WI38 (cell line): Measurements from ENCODE around the gene SPON1.
"Not testable (repeated sequence)": the region's sequence is repeated elsewhere in the genome, so short reads cannot be mapped to it uniquely, and the experiment has no call there.

Source experiments
- H3K4me3 ChIP-seq: 2 replicates; pipeline ENCODE4 v1.5.1; 2011; ENCODE audit warnings: low read depth, mild to moderate bottlenecking, control low read depth, low read length
- TF ChIP-seq, protein P1 (sequence below): IDR thresholded peaks from 2 replicates; pipeline ENCODE4 v1.5.1; 2012; ENCODE audit warnings: low read depth, mild to moderate bottlenecking, control low read depth, low read length

The SPON1 gene

DNA sequence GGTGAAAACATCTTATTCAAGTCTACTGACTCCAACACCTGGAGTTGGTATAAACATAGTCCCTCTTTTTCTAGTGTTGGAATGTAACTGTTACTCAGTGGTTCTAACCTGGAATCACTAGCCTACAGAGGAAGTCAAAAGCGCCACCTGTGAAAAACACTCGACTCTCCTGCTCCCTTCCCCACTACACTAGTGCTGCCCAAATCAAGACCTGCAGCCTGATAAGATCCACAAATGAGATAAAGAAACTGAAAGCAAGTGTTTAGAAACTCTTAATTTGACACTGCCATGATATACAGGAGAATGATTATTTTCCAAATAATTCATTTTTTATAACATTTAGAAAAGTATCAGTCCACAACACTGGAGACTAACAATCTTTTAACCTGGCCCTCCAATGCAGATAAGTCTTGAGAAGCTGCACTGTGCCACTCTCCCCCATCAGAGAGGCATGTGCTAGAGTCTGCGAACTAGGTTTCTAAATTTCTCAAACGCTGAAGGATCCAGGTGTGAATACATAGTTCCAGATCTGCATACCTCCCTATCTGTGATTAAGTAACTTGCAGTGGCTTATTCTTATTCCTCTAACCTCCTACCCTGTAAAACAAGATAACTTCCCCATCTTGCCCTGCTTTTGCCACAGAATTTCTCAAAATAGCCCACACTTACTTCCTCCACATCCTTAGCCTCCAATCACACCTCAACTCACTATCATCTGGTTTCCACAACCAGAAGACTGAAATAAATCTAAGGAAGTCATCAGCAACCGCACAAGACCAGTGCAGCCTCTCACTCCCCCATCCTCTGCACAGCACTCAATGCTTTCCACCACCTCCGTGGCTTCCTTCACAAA, 308.4 kb downstream of the SPON1 start:
- TF ChIP-seq, protein P1, sequence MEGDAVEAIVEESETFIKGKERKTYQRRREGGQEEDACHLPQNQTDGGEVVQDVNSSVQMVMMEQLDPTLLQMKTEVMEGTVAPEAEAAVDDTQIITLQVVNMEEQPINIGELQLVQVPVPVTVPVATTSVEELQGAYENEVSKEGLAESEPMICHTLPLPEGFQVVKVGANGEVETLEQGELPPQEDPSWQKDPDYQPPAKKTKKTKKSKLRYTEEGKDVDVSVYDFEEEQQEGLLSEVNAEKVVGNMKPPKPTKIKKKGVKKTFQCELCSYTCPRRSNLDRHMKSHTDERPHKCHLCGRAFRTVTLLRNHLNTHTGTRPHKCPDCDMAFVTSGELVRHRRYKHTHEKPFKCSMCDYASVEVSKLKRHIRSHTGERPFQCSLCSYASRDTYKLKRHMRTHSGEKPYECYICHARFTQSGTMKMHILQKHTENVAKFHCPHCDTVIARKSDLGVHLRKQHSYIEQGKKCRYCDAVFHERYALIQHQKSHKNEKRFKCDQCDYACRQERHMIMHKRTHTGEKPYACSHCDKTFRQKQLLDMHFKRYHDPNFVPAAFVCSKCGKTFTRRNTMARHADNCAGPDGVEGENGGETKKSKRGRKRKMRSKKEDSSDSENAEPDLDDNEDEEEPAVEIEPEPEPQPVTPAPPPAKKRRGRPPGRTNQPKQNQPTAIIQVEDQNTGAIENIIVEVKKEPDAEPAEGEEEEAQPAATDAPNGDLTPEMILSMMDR, result no peak
- no peak overlapping the region for H3K4me3 ChIP-seq

- H3K4me3 ChIP-seq, result no peak overlapping the region
- TF ChIP-seq, protein P1, result no peak
Observed at GRCh38 chr11:14273895-14274294, 311.4 kb downstream of the SPON1 start.

DNA sequence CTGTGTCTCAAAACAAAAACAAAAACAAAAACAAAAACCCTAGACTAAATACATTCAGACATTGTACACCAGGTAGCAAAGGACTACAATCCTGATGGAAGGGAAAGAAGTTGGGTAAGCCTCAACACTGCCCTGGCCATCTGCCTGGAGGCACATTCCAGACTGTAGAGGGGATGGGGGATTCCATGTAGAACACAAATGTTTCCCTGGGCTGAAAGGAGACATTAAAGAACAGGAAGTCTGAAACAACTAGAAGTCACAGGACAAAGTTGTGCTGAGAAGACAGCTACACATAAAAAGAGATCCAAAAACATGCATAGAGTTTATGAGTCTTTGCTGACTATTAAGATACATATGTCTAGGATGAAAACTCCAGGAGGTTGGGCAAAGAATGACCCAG, 312.6 kb downstream of the SPON1 start:
- TF ChIP-seq, protein P1, result no peak
- H3K4me3 ChIP-seq, result no peak overlapping the region

GRCh38 chr11:14278869-14279268, 316.3 kb downstream of the SPON1 start:
- H3K4me3 ChIP-seq, result not testable (repeated sequence)

DNA sequence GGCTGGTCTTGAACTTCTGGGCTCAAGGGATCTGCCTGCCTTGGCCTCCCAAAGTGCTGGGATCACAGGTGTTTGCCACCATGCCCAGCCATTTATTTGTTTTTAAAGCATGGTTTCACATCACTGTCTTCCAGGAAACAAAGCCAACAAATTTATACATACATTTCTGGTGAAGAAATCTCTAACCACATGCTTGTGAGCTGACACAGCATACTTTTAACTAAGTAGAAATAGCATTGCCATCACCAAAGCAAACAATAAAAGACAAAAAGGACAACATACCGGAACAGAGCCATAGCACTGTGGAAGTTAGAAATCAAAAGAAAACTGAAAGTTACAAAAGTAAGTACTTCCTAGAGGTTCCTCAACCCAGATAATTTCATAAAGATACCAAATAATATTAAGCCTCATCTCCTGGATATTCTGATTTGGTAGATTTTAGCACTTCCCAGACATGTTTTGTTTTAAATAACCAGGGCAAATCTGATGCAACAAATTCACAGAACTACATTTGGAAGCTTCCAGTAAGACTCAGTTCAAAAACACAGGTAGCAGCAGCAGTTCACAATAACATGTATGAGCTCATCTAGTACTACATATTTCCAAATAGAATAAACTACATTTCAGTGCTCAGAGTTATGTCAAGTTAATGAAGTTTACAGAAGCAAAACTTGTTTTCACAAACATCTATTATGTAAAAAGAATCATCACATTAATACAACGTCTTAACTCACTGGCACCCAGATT, 325.8 kb downstream of the SPON1 start:
- TF ChIP-seq, protein P1, result no peak
- peak overlapping the region; percentile 34 for H3K4me3 ChIP-seq

GRCh38 chr11:14290422-14290821, 327.9 kb downstream of the SPON1 start:
- no peak overlapping the region for H3K4me3 ChIP-seq
- TF ChIP-seq, protein P1, result no peak

DNA sequence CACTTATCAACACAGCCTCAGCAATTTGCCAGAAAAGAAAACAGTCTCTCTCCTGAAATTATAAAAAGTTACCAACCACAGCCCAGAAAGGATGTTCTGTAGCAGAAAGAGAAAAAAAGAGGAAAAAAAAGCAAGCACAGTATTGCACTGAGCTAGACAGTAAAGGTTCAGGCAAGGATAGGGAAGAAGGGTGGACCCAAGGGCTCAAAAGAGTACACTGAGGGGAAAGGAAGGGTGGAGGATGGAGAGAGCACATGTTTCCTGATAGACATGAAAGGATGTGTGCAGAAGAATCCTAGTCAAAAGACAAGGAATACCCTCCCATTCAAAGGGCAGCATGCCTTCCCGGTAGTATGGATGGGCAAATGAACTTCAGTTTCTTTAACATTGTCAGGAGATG, 337.4 kb downstream of the SPON1 start:
- no peak overlapping the region for H3K4me3 ChIP-seq
- TF ChIP-seq, protein P1, result no peak
